HEK293 (cell line): ENCODE measurements around the gene BORA.

Source experiments
- EGR2 ChIP-seq: fragments of 450-650 bp; formaldehyde crosslinking; IDR thresholded peaks from 2 replicates; pipeline ENCODE4 v1.5.1; 2016; ENCODE audit warnings: low read depth, missing biosample characterization, missing genetic modification characterization
- IKZF3 ChIP-seq: fragments of 450-650 bp; IDR thresholded peaks from 2 replicates; pipeline ENCODE4 v1.5.0; 2018; ENCODE audit warnings: missing biosample characterization, mild to moderate bottlenecking, missing genetic modification characterization, moderate library complexity
- KLF10 ChIP-seq: fragments of 450-650 bp; IDR thresholded peaks from 2 replicates; pipeline ENCODE4 v1.5.1; 2018; ENCODE audit warnings: missing biosample characterization, mild to moderate bottlenecking, missing genetic modification characterization
- KLF16 ChIP-seq: fragments of 450-650 bp; formaldehyde crosslinking; IDR thresholded peaks from 2 replicates; pipeline ENCODE4 v1.5.1; 2017; ENCODE audit warnings: missing biosample characterization, missing genetic modification characterization
- REPIN1 ChIP-seq: fragments of 450-650 bp; formaldehyde crosslinking; IDR thresholded peaks from 2 replicates; pipeline ENCODE4 v1.5.1; 2017; ENCODE audit warnings: missing biosample characterization, missing genetic modification characterization, low read depth
- SETDB1 ChIP-seq: IDR thresholded peaks from one replicate; pipeline ENCODE4 v1.6.1; 2017; ENCODE audit warnings: mild to moderate bottlenecking, low read length, moderate library complexity, mixed read lengths; ENCODE audit not compliant: insufficient read length
- ZBTB48 ChIP-seq: fragments of 450-650 bp; formaldehyde crosslinking; IDR thresholded peaks from 2 replicates; pipeline ENCODE4 v1.5.1; 2016; ENCODE audit warnings: missing biosample characterization, missing genetic modification characterization
- ZNF114 ChIP-seq: fragments of 450-650 bp; formaldehyde crosslinking; IDR thresholded peaks from 2 replicates; pipeline ENCODE4 v1.5.0; 2017; ENCODE audit warnings: missing biosample characterization, missing genetic modification characterization
- ZNF138 ChIP-seq: fragments of 450-650 bp; formaldehyde crosslinking; IDR thresholded peaks from 2 replicates; pipeline ENCODE4 v1.5.1; 2016; ENCODE audit warnings: missing biosample characterization, missing genetic modification characterization, borderline replicate concordance
- ZNF146 ChIP-seq: fragments of 450-650 bp; formaldehyde crosslinking; IDR thresholded peaks from 2 replicates; pipeline ENCODE4 v1.5.1; 2016; ENCODE audit warnings: missing biosample characterization, missing genetic modification characterization
- ZNF157 ChIP-seq: fragments of 450-650 bp; formaldehyde crosslinking; IDR thresholded peaks from 2 replicates; pipeline ENCODE4 v1.5.1; 2016; ENCODE audit warnings: missing biosample characterization, missing genetic modification characterization
- ZNF335 ChIP-seq: fragments of 450-650 bp; formaldehyde crosslinking; conservative IDR thresholded peaks from 2 replicates; pipeline ENCODE4 v1.5.1; 2016; ENCODE audit warnings: missing biosample characterization, missing genetic modification characterization
- ZNF341 ChIP-seq: fragments of 450-650 bp; formaldehyde crosslinking; IDR thresholded peaks from 2 replicates; pipeline ENCODE4; 2016; ENCODE audit warnings: low read depth, missing biosample characterization, missing genetic modification characterization
- ZNF433 ChIP-seq: fragments of 450-650 bp; formaldehyde crosslinking; IDR thresholded peaks from 2 replicates; pipeline ENCODE4 v1.5.1; 2016; ENCODE audit warnings: missing biosample characterization, missing genetic modification characterization, low read depth
- ZNF48 ChIP-seq: fragments of 450-650 bp; formaldehyde crosslinking; IDR thresholded peaks from 2 replicates; pipeline ENCODE4 v1.5.1; 2016; ENCODE audit warnings: missing biosample characterization, missing genetic modification characterization
- ZNF558 ChIP-seq: fragments of 450-650 bp; formaldehyde crosslinking; IDR thresholded peaks from 2 replicates; pipeline ENCODE4 v1.5.1; 2016; ENCODE audit warnings: missing biosample characterization, missing genetic modification characterization
- ZNF561 ChIP-seq: fragments of 450-650 bp; IDR thresholded peaks from 2 replicates; pipeline ENCODE4 v1.5.1; 2018; ENCODE audit warnings: missing biosample characterization, missing genetic modification characterization, borderline replicate concordance
- ZNF629 ChIP-seq: fragments of 450-650 bp; formaldehyde crosslinking; IDR thresholded peaks from 2 replicates; pipeline ENCODE4 v1.5.1; 2017; ENCODE audit warnings: missing biosample characterization, missing genetic modification characterization
- ZNF664 ChIP-seq: fragments of 450-650 bp; formaldehyde crosslinking; IDR thresholded peaks from 2 replicates; pipeline ENCODE4 v1.5.1; 2016; ENCODE audit warnings: missing biosample characterization, missing genetic modification characterization
- ZNF791 ChIP-seq: fragments of 450-650 bp; formaldehyde crosslinking; IDR thresholded peaks from 2 replicates; pipeline ENCODE4 v1.5.1; 2016; ENCODE audit warnings: missing biosample characterization, missing genetic modification characterization
- ZSCAN23 ChIP-seq: fragments of 450-650 bp; formaldehyde crosslinking; IDR thresholded peaks from 2 replicates; pipeline ENCODE4 v1.5.1; 2016; ENCODE audit warnings: missing biosample characterization, missing genetic modification characterization
- TF ChIP-seq, protein P1 (sequence below): fragments of 450-650 bp; formaldehyde crosslinking; IDR thresholded peaks from 2 replicates; pipeline ENCODE4 v1.5.1; 2017; ENCODE audit warnings: missing biosample characterization, missing genetic modification characterization
- TF ChIP-seq, protein P2 (sequence below): fragments of 450-650 bp; formaldehyde crosslinking; IDR thresholded peaks from 2 replicates; pipeline ENCODE4 v1.5.1; 2016; ENCODE audit warnings: missing biosample characterization, missing genetic modification characterization
- TF ChIP-seq, protein P3 (sequence below): fragments of 450-650 bp; formaldehyde crosslinking; conservative IDR thresholded peaks from 2 replicates; pipeline ENCODE4 v1.5.1; 2016; ENCODE audit warnings: low read depth, missing biosample characterization, missing genetic modification characterization
- TF ChIP-seq, protein P4 (sequence below): fragments of 450-650 bp; formaldehyde crosslinking; IDR thresholded peaks from 2 replicates; pipeline ENCODE4 v1.5.1; 2016; ENCODE audit warnings: missing biosample characterization, missing genetic modification characterization
- TF ChIP-seq, protein P5 (sequence below): fragments of 450-650 bp; formaldehyde crosslinking; IDR thresholded peaks from 2 replicates; pipeline ENCODE4; 2016; ENCODE audit warnings: missing biosample characterization, missing genetic modification characterization

BORA gene

DNA sequence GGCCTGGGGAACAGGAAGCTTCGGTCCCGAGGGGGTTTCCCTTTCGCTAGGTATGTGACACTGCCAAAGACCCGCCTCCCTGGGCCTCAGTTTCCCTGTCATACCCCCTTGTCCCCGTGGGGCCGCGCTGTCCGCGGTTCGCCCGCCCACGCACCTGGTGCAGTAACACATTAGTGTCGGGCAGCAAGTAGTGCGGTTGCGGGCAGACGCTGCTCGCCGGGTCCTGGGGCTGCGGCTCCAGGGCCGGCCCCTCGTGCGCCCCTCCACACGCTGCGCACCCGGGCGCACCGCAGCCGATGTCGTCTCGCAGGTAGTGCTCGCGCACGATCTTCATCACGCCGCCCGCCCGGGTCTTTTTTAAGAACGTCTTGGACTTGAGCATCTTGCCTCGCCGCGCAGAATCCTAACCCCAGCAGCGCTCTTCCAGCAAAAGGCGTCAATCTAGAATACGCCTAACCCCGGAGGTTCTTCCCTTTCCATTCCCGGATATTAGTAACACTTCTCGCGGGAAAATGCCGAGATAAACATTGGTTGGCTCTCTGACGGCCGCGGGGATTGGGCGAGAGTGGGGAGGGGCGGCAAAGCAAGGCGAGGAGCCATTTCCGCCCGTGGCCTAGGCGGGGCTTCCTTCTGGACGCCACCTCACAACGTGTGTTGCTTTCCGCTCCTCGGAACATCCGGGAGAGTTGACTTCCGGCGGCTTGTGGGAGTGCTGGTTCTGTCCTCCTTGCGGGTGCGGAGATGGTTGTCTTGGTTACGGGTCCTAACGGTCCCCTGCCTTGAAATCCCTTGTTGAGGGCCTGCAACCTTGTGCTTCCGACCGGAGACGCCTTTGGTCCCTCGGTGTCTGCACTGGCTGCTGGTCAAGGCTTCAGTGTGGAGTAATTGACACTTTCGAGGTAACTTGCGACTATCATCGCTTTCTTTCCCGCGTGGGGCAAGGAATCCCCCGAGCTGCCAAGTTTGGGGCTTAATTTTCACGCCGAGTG lies 54.0 kb downstream of the BORA start, which contains the start of the genes DIS3 and PIBF1 (continued):
- TF ChIP-seq ZSCAN23 (tag by site-specific recombination), result no peak
- TF ChIP-seq, protein P1, sequence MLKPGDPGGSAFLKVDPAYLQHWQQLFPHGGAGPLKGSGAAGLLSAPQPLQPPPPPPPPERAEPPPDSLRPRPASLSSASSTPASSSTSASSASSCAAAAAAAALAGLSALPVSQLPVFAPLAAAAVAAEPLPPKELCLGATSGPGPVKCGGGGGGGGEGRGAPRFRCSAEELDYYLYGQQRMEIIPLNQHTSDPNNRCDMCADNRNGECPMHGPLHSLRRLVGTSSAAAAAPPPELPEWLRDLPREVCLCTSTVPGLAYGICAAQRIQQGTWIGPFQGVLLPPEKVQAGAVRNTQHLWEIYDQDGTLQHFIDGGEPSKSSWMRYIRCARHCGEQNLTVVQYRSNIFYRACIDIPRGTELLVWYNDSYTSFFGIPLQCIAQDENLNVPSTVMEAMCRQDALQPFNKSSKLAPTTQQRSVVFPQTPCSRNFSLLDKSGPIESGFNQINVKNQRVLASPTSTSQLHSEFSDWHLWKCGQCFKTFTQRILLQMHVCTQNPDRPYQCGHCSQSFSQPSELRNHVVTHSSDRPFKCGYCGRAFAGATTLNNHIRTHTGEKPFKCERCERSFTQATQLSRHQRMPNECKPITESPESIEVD (tag by site-specific recombination), result no peak
- TF ChIP-seq SETDB1, result peak; percentile 54
- no peak for TF ChIP-seq ZBTB48
- peak; percentile 55; the same call in 1 of the 2 replicates for TF ChIP-seq IKZF3 (tag by site-specific recombination)
- TF ChIP-seq ZNF791 (tag by site-specific recombination), result no peak
- TF ChIP-seq, protein P2, sequence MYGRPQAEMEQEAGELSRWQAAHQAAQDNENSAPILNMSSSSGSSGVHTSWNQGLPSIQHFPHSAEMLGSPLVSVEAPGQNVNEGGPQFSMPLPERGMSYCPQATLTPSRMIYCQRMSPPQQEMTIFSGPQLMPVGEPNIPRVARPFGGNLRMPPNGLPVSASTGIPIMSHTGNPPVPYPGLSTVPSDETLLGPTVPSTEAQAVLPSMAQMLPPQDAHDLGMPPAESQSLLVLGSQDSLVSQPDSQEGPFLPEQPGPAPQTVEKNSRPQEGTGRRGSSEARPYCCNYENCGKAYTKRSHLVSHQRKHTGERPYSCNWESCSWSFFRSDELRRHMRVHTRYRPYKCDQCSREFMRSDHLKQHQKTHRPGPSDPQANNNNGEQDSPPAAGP (tag by site-specific recombination), result no peak
- TF ChIP-seq KLF10 (tag by site-specific recombination), result peak; percentile 53; the same call in 1 of the 2 replicates
- TF ChIP-seq ZNF157 (tag by site-specific recombination), result no peak
- TF ChIP-seq, protein P3, sequence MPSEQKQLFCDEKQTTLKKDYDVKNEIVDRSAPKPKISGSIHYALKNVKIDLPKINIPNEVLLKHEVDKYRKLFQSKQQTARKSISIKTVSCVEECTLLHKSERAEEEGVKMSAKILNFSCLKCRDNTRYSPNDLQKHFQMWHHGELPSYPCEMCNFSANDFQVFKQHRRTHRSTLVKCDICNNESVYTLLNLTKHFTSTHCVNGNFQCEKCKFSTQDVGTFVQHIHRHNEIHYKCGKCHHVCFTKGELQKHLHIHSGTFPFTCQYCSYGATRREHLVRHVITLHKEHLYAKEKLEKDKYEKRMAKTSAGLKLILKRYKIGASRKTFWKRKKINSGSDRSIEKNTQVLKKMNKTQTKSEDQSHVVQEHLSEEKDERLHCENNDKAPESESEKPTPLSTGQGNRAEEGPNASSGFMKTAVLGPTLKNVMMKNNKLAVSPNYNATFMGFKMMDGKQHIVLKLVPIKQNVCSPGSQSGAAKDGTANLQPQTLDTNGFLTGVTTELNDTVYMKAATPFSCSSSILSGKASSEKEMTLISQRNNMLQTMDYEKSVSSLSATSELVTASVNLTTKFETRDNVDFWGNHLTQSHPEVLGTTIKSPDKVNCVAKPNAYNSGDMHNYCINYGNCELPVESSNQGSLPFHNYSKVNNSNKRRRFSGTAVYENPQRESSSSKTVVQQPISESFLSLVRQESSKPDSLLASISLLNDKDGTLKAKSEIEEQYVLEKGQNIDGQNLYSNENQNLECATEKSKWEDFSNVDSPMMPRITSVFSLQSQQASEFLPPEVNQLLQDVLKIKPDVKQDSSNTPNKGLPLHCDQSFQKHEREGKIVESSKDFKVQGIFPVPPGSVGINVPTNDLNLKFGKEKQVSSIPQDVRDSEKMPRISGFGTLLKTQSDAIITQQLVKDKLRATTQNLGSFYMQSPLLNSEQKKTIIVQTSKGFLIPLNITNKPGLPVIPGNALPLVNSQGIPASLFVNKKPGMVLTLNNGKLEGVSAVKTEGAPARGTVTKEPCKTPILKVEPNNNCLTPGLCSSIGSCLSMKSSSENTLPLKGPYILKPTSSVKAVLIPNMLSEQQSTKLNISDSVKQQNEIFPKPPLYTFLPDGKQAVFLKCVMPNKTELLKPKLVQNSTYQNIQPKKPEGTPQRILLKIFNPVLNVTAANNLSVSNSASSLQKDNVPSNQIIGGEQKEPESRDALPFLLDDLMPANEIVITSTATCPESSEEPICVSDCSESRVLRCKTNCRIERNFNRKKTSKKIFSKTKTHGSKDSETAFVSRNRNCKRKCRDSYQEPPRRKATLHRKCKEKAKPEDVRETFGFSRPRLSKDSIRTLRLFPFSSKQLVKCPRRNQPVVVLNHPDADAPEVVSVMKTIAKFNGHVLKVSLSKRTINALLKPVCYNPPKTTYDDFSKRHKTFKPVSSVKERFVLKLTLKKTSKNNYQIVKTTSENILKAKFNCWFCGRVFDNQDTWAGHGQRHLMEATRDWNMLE, result peak; percentile 87
- no peak for TF ChIP-seq ZNF433 (tag by site-specific recombination)
- no peak for TF ChIP-seq ZNF114 (tag by site-specific recombination)
- TF ChIP-seq, protein P4, sequence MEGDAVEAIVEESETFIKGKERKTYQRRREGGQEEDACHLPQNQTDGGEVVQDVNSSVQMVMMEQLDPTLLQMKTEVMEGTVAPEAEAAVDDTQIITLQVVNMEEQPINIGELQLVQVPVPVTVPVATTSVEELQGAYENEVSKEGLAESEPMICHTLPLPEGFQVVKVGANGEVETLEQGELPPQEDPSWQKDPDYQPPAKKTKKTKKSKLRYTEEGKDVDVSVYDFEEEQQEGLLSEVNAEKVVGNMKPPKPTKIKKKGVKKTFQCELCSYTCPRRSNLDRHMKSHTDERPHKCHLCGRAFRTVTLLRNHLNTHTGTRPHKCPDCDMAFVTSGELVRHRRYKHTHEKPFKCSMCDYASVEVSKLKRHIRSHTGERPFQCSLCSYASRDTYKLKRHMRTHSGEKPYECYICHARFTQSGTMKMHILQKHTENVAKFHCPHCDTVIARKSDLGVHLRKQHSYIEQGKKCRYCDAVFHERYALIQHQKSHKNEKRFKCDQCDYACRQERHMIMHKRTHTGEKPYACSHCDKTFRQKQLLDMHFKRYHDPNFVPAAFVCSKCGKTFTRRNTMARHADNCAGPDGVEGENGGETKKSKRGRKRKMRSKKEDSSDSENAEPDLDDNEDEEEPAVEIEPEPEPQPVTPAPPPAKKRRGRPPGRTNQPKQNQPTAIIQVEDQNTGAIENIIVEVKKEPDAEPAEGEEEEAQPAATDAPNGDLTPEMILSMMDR (tag by site-specific recombination), result peak; percentile 53
- TF ChIP-seq, protein P5, sequence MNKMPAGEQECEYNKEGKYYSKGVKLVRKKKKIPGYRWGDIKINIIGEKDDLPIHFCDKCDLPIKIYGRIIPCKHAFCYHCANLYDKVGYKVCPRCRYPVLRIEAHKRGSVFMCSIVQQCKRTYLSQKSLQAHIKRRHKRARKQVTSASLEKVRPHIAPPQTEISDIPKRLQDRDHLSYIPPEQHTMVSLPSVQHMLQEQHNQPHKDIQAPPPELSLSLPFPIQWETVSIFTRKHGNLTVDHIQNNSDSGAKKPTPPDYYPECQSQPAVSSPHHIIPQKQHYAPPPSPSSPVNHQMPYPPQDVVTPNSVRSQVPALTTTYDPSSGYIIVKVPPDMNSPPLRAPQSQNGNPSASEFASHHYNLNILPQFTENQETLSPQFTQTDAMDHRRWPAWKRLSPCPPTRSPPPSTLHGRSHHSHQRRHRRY (tag by site-specific recombination), result no peak
- TF ChIP-seq ZNF558 (tag by site-specific recombination), result no peak
- no peak for TF ChIP-seq KLF16
- peak; percentile 64 for TF ChIP-seq ZNF629 (tag by site-specific recombination)
- TF ChIP-seq ZNF146, result no peak
- no peak for TF ChIP-seq REPIN1 (tag by site-specific recombination)
- no peak for TF ChIP-seq ZNF138
- TF ChIP-seq EGR2 (tag by site-specific recombination), result peak; percentile 28; the same call in 1 of the 2 replicates
- peak; percentile 83 for TF ChIP-seq ZNF341 (tag by site-specific recombination)
- TF ChIP-seq ZNF335 (tag by site-specific recombination), result peak; percentile 78
- peak; percentile 67; the same call in 1 of the 2 replicates for TF ChIP-seq ZNF561 (tag by site-specific recombination)
- TF ChIP-seq ZNF48 (tag by site-specific recombination), result no peak
- no peak for TF ChIP-seq ZNF664 (tag by site-specific recombination)
